NCI-H1105 (cell line): ENCODE data around the gene ROR2.

Source experiments
- DNase-seq: peaks from one replicate; lab custom pipeline; 2025; lab: John Stamatoyannopoulos, UW

ROR2 gene

DNA sequence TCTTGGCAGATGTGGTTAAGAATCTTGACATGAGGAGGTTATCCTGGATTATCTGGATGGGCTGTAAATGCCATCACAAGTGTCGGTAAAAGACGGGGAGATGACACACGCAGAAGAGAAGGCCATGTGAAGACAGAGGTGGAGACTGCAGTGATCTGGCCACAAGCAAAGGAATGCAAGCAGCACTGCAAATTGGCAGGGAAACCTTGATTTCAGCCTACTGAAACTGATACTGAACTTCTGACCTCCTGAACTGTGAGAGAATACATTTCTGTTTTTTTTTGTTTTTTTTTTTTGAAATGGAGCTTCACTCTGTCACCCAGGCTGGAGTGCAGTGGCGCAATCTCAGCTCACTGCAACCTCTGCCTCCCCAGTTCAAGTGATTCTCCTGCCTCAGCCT is 433.9 kb downstream of the ROR2 start:
- DNase-seq, result no peak

DNA sequence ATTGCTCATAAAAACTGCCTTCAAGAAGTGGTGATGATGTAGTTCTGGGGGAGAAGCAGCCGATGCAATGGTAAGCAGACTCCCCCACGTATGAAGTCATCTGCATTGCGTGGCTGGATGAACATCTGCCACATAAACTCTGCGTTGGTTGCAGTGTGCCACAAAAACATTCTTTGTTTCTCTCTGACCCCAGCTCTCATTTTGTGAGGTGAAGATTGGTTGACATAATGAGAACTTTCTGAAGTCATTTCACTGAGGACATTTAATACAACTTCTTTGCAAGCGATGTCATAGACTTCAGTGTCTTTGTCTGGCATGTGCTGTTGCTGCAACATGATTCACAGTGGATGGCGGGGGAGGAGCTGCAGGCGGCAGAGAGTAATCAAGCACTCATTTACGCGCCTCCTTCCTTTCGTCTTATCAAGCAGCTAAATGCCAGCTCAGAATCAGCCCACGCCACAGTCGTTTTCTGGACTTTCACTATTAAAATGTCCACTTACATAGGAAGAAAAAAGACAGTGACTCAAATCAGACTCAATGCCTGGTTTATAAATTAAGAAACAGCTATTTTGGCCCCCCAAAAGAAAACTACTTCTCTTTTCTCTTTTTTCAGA is 434.8 kb downstream of the ROR2 start:
- DNase-seq, result no peak
